Hepatocyte (in vitro differentiated cells): Measurements from ENCODE around the gene APBA3.

Experiments used
- EZH2 ChIP-seq: fragments of 200-600 bp; sonication (generic); IDR thresholded peaks from 2 replicates; pipeline ENCODE4 v1.6.1; 2016; ENCODE audit warnings: antibody characterized with exemption, mild to moderate bottlenecking, borderline replicate concordance
- TF ChIP-seq, protein P1 (sequence below): fragments of 200-600 bp; sonication (generic); IDR thresholded peaks from 2 replicates; pipeline ENCODE4 v1.5.1; 2016; ENCODE audit warnings: antibody characterized with exemption, mild to moderate bottlenecking; ENCODE audit not compliant: poor library complexity

DNA sequence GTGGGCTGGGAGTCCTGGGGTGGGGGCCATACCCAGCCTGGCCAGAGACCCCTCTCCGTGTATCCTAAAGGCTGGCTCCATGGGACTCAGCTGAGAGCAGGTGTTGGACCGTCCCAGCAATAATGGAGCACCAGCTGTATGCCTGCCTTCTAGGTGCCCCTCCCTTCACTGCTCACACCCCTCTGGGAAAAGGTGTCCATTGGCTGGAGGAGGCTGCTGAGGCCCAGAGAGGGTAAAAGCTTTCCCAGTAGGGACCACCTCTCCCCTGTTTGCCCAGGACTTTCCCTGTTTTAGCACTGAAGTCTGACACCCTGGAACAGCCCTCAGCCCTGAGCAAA lies 13.9 kb upstream of the APBA3 start:
- TF ChIP-seq, protein P1, sequence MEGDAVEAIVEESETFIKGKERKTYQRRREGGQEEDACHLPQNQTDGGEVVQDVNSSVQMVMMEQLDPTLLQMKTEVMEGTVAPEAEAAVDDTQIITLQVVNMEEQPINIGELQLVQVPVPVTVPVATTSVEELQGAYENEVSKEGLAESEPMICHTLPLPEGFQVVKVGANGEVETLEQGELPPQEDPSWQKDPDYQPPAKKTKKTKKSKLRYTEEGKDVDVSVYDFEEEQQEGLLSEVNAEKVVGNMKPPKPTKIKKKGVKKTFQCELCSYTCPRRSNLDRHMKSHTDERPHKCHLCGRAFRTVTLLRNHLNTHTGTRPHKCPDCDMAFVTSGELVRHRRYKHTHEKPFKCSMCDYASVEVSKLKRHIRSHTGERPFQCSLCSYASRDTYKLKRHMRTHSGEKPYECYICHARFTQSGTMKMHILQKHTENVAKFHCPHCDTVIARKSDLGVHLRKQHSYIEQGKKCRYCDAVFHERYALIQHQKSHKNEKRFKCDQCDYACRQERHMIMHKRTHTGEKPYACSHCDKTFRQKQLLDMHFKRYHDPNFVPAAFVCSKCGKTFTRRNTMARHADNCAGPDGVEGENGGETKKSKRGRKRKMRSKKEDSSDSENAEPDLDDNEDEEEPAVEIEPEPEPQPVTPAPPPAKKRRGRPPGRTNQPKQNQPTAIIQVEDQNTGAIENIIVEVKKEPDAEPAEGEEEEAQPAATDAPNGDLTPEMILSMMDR: no peak
- TF ChIP-seq EZH2: no peak
